GM23248 (cell line): ENCODE results near the gene LCN12. TPM values are rescaled to one million over a fixed set of nuclear protein-coding genes. Genes with fewer than 3 reads are reported as not detected.

ENCODE experiments used
- DNase-seq: peaks from one replicate; pipeline ENCODE4 v3.0.0-alpha.2; 2015
- H2AFZ ChIP-seq: fragments of 200-600 bp; sonication (generic); 2 replicates; pipeline ENCODE4 v1.6.1; 2016; ENCODE audit warnings: antibody characterized with exemption
- H3F3A ChIP-seq: fragments of 200-600 bp; sonication (generic); 2 replicates; pipeline ENCODE4 v1.6.1; 2016; ENCODE audit warnings: mild to moderate bottlenecking, antibody characterized with exemption, mixed run types; ENCODE audit not compliant: insufficient read depth
- H3K27ac ChIP-seq: fragments of 200-600 bp; sonication (generic); 2 replicates; pipeline ENCODE4 v1.5.1; 2016; ENCODE audit warnings: mild to moderate bottlenecking
- H3K27me3 ChIP-seq: fragments of 200-600 bp; sonication (generic); replicated peaks from 2 replicates; pipeline ENCODE4 v1.6.1; 2016; ENCODE audit warnings: mild to moderate bottlenecking; ENCODE audit not compliant: insufficient read depth
- H3K36me3 ChIP-seq: fragments of 200-600 bp; sonication (generic); 2 replicates; pipeline ENCODE4 v1.6.1; 2016; ENCODE audit warnings: low read depth, mild to moderate bottlenecking
- H3K4me1 ChIP-seq: fragments of 200-600 bp; sonication (generic); 2 replicates; pipeline ENCODE4 v1.6.1; 2016; ENCODE audit warnings: mild to moderate bottlenecking; ENCODE audit not compliant: insufficient read depth
- H3K4me2 ChIP-seq: fragments of 200-600 bp; sonication (generic); one replicate; pipeline ENCODE4 v1.6.1; 2016; ENCODE audit warnings: mild to moderate bottlenecking; ENCODE audit not compliant: unreplicated experiment
- H3K4me3 ChIP-seq: fragments of 200-600 bp; sonication (generic); 2 replicates; pipeline ENCODE4 v1.5.1; 2016; ENCODE audit warnings: mild to moderate bottlenecking
- H3K79me2 ChIP-seq: fragments of 200-600 bp; sonication (generic); 2 replicates; pipeline ENCODE4 v1.6.1; 2016; ENCODE audit warnings: mild to moderate bottlenecking; ENCODE audit not compliant: insufficient read depth
- H3K9ac ChIP-seq: fragments of 200-600 bp; sonication (generic); 2 replicates; pipeline ENCODE4 v1.6.1; 2016; ENCODE audit warnings: mild to moderate bottlenecking
- H3K9me2 ChIP-seq: fragments of 200-600 bp; sonication (generic); 2 replicates; pipeline ENCODE4 v1.6.1; 2016; ENCODE audit warnings: mixed run types, mild to moderate bottlenecking, moderate library complexity; ENCODE audit not compliant: insufficient read depth
- H3K9me3 ChIP-seq: fragments of 200-600 bp; sonication (generic); one replicate; pipeline ENCODE4 v1.6.1; 2017; ENCODE audit warnings: low read depth
- H4K20me1 ChIP-seq: fragments of 200-600 bp; sonication (generic); 2 replicates; pipeline ENCODE4 v1.6.0; 2016; ENCODE audit not compliant: insufficient read depth
- EZH2 ChIP-seq: fragments of 200-600 bp; sonication (generic); IDR thresholded peaks from 2 replicates; pipeline ENCODE4 v1.6.1; 2018; ENCODE audit warnings: antibody characterized with exemption, mild to moderate bottlenecking; ENCODE audit not compliant: insufficient read depth, poor library complexity, severe bottlenecking
- EZH2phosphoT487 ChIP-seq: fragments of 200-600 bp; sonication (generic); IDR thresholded peaks from 2 replicates; pipeline ENCODE4 v1.6.1; 2018; ENCODE audit warnings: antibody characterized with exemption, moderate library complexity, mild to moderate bottlenecking, low read depth; ENCODE audit not compliant: insufficient read depth
- WGBS, 2 experiments: methylation state at CpG; one replicate each; pipeline ENCODE4 v1.1.6; 2015 to 2017; ENCODE audit warnings: low lambda C conversion rate in 2 of 2, low coverage in 1 of 2; ENCODE audit errors: missing lambda C conversion rate in 2 of 2; 5-methylcytosine and 5-hydroxymethylcytosine counted together
- in situ Hi-C: fragments of 300-500 bp; cut with MboI; formaldehyde crosslinking; loops from 2 replicates; pipeline ENCODE4 v1.15.0; 2020
- polyA plus RNA-seq: library from polyadenylated mRNA; unstranded; fragments of >200 nt; fragmentation: Nextera tagmentation; extraction: Ambion mirVana; gene quantifications from 2 replicates; pipeline ENCODE4 v1.2.1, GENCODE V29; 2016
- total RNA-seq: library from RNA; depleted of rRNA; stranded (reverse); fragments of >200 nt; shearing (Covaris generic); gene quantifications from 2 replicates; pipeline ENCODE4 v1.2.3, GENCODE V29; 2014

Gene LCN12
- total and polyA plus RNA-seq, 2 experiments from 2014 or later: not detected

- Histone ChIP-seq H3K9me3 (no peaks in the 10 kb centered on the region), H2AFZ (no peak overlapping the region), H3K36me3 (no peaks in the 10 kb centered on the region), H3F3A (no peaks in the 10 kb centered on the region), H3K4me3 (no peak overlapping the region), H3K9me2 (no peaks in the 10 kb centered on the region), H3K27ac (no peak overlapping the region), H4K20me1 (no peaks in the 10 kb centered on the region), H3K9ac (no peak overlapping the region), H3K79me2 (no peaks in the 10 kb centered on the region), H3K27me3 (no peaks in the 10 kb centered on the region), H3K4me1 (no peaks in the 10 kb centered on the region), H3K4me2 (no peak overlapping the region)
- DNase-seq: no peak
- in situ Hi-C loops: no loop called here
- TF ChIP-seq EZH2 (no peak), EZH2phosphoT487 (no peak)
- 77 to 78% methylated on average over 28 to 29 of the region's 29 CpGs for WGBS, 2 experiments
Observed at GRCh38 chr9:136973618-136974617, 21.8 kb downstream of the LCN12 start.

DNA sequence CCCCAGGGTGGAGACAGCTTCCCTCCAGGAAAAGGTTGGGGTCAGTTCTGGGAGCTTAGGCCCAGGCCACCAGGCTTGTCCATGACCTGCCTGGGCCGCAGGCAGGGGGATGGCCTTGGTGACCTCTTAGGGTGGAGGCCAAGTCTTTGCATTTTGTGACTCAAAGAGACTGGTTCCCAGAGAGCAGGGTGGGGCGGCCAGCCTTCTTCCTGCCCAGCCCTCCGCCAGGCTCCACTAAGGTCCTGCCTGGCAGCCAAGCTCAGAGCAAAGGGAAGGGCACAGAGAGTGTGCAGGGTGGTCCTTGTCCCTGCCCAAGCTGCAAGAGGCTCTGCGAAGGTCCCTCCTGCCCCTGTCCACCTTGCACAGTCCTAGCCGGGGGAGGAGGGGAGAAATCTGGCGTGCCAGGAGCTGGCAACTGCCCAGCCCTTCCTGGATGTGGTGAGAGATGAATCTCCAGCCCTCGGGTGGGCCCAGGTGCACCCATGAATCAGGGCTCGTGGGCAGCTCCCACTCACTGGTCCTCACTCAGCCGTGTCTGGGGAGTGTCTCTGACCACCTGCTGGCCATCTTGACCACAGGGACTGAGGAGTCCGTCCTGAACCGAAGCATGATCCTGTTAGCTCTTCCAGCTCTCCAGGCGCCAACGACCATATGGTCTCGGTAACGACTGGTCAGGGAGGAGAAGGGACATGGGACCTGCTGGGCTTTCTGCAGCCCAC is 22.9 kb downstream of the LCN12 start:
- in situ Hi-C loops: no loop called here
- no peaks in the 10 kb centered on the region for H3F3A ChIP-seq
- no peak overlapping the region for H2AFZ ChIP-seq
- no peak overlapping the region for H3K4me2 ChIP-seq
- DNase-seq: no peak
- WGBS, 2 experiments: 53% methylated on average over 14 to 15 of the region's 15 CpGs
- H3K4me3 ChIP-seq: no peak overlapping the region
- TF ChIP-seq EZH2phosphoT487 (no peak), EZH2 (no peak)
- H3K9me3 ChIP-seq: no peaks in the 10 kb centered on the region
- H3K4me1 ChIP-seq: no peaks in the 10 kb centered on the region
- no peaks in the 10 kb centered on the region for H3K79me2 ChIP-seq
- H3K9ac ChIP-seq: no peak overlapping the region
- no peaks in the 10 kb centered on the region for H4K20me1 ChIP-seq
- no peak overlapping the region for H3K27ac ChIP-seq
- no peaks in the 10 kb centered on the region for H3K27me3 ChIP-seq
- no peaks in the 10 kb centered on the region for H3K36me3 ChIP-seq
- H3K9me2 ChIP-seq: no peaks in the 10 kb centered on the region

GRCh38 chr9:136975644-136976043 is 23.6 kb downstream of the LCN12 start:
- DNase-seq: no peak
- Histone ChIP-seq H3K9ac (no peak overlapping the region), H3K27ac (no peak overlapping the region), H3F3A (no peaks in the 10 kb centered on the region), H3K4me2 (no peak overlapping the region), H2AFZ (no peak overlapping the region), H3K4me1 (no peaks in the 10 kb centered on the region), H3K36me3 (no peaks in the 10 kb centered on the region), H3K79me2 (no peaks in the 10 kb centered on the region), H3K9me3 (no peaks in the 10 kb centered on the region), H3K4me3 (no peak overlapping the region), H4K20me1 (no peaks in the 10 kb centered on the region), H3K27me3 (no peaks in the 10 kb centered on the region), H3K9me2 (no peaks in the 10 kb centered on the region)
- TF ChIP-seq EZH2 (no peak), EZH2phosphoT487 (no peak)
- in situ Hi-C loops: no loop called here
- WGBS, 2 experiments: 56 to 65% methylated on average over 8 to 14 of the region's 14 CpGs

- DNase-seq: no peak
- Histone ChIP-seq H3K79me2 (no peaks in the 10 kb centered on the region), H3K4me3 (peak within 1 kb of the TSS; percentile 57), H3K36me3 (no peaks in the 10 kb centered on the region), H3K9ac (peak within 1 kb of the TSS; percentile 12; the same call in 1 of the 2 replicates), H3K4me2 (peak within 1 kb of the TSS; percentile 58), H4K20me1 (no peaks in the 10 kb centered on the region), H2AFZ (peak within 1 kb of the TSS; percentile 36), H3K27me3 (no peaks in the 10 kb centered on the region), H3F3A (no peaks in the 10 kb centered on the region), H3K4me1 (no peaks in the 10 kb centered on the region), H3K9me3 (no peaks in the 10 kb centered on the region), H3K27ac (no peak within 1 kb of the TSS), H3K9me2 (no peaks in the 10 kb centered on the region)
- TF ChIP-seq EZH2 (no peak), EZH2phosphoT487 (no peak)
- in situ Hi-C loops: no loop called here
- WGBS, 2 experiments: 57 to 67% methylated on average over 9 to 10 of the region's 10 CpGs
Observed at GRCh38 chr9:136977223-136977622, 25.1 kb downstream of the LCN12 start, which contains the start of gene PTGDS. PTGDS (plus strand) TSS chr9:136977504; CDS start chr9:136977579, 75 bp downstream.
